HEK293 (cell line): ENCODE data around the gene KRTAP9-9.
A peak's percentile ranks its signal among the peaks of the same experiment; 100 is the strongest.
"Not testable (repeated sequence)": the region's sequence is repeated elsewhere in the genome, so short reads cannot be mapped to it uniquely, and the experiment has no call there.

Source experiments
- CTCF ChIA-PET: fragments of 350-600 bp; formaldehyde crosslinking; extraction: SDS; loops from one replicate; lab custom pipeline; 2021; ENCODE audit warnings: antibody characterized with exemption; lab: Yijun Ruan, JAX
- POLR2A ChIA-PET: fragments of 300-600 bp; formaldehyde crosslinking; extraction: SDS; loops from one replicate; lab custom pipeline; 2020; ENCODE audit warnings: antibody characterized with exemption, inconsistent platforms; lab: Yijun Ruan, JAX
- H3K27ac ChIP-seq: fragments of 200-500 bp; sonication (Bioruptor generic); 2 replicates; pipeline ENCODE4 v1.5.1; 2014; ENCODE audit warnings: low read depth, low read length, control low read depth, inconsistent platforms; ENCODE audit errors: extremely low read depth
- H3K36me3 ChIP-seq, 2 experiments: fragments of 200-500 bp in 1 of 2; sonication (Bioruptor generic) in 1 of 2; 1 replicate in 1 of 2; 2 replicates in 1 of 2; pipeline ENCODE4 v1.5.1; 2014 to 2017; ENCODE audit warnings: inconsistent platforms in 2 of 2, low read length in 2 of 2; ENCODE audit not compliant: control insufficient read depth in 2 of 2, insufficient read depth in 1 of 2
- H3K4me1 ChIP-seq: fragments of 200-500 bp; sonication (Bioruptor generic); 2 replicates; pipeline ENCODE4 v1.5.1; 2014; ENCODE audit warnings: mild to moderate bottlenecking, low read length, inconsistent platforms; ENCODE audit not compliant: control insufficient read depth, insufficient read depth
- H3K4me3 ChIP-seq: 2 replicates; pipeline ENCODE4 v1.5.1; 2011; ENCODE audit warnings: low read depth, mild to moderate bottlenecking, control low read depth, low read length, moderate library complexity
- H3K9me3 ChIP-seq: fragments of 200-500 bp; sonication (Bioruptor generic); 2 replicates; pipeline ENCODE4 v1.5.1; 2014; ENCODE audit warnings: low read depth, low read length, inconsistent platforms; ENCODE audit not compliant: control insufficient read depth, insufficient read depth
- KLF9 ChIP-seq: fragments of 450-650 bp; formaldehyde crosslinking; IDR thresholded peaks from 2 replicates; pipeline ENCODE4 v1.5.1; 2016; ENCODE audit warnings: missing biosample characterization, missing genetic modification characterization, low read depth
- PRDM1 ChIP-seq: fragments of 450-650 bp; formaldehyde crosslinking; IDR thresholded peaks from 2 replicates; pipeline ENCODE4; 2016; ENCODE audit warnings: missing biosample characterization, missing genetic modification characterization
- SCRT1 ChIP-seq: fragments of 450-650 bp; formaldehyde crosslinking; IDR thresholded peaks from 2 replicates; pipeline ENCODE4 v1.5.1; 2016; ENCODE audit warnings: missing biosample characterization, missing genetic modification characterization, borderline replicate concordance
- SCRT2 ChIP-seq: fragments of 450-650 bp; formaldehyde crosslinking; IDR thresholded peaks from 2 replicates; pipeline ENCODE4 v1.5.1; 2016; ENCODE audit warnings: missing biosample characterization, missing genetic modification characterization
- ZIC2 ChIP-seq: fragments of 450-650 bp; formaldehyde crosslinking; IDR thresholded peaks from 2 replicates; pipeline ENCODE4 v1.5.1; 2016; ENCODE audit warnings: missing biosample characterization, missing genetic modification characterization
- ZNF114 ChIP-seq: fragments of 450-650 bp; formaldehyde crosslinking; IDR thresholded peaks from 2 replicates; pipeline ENCODE4 v1.5.0; 2017; ENCODE audit warnings: missing biosample characterization, missing genetic modification characterization
- ZNF366 ChIP-seq: fragments of 450-650 bp; formaldehyde crosslinking; conservative IDR thresholded peaks from 2 replicates; pipeline ENCODE4 v1.5.1; 2016; ENCODE audit warnings: missing biosample characterization, missing genetic modification characterization
- ZNF394 ChIP-seq: fragments of 450-650 bp; formaldehyde crosslinking; IDR thresholded peaks from 2 replicates; pipeline ENCODE4 v1.5.1; 2016; ENCODE audit warnings: missing biosample characterization, missing genetic modification characterization, mild to moderate bottlenecking, moderate library complexity, borderline replicate concordance
- ZNF777 ChIP-seq: fragments of 450-650 bp; formaldehyde crosslinking; IDR thresholded peaks from 2 replicates; pipeline ENCODE4 v1.5.1; 2017; ENCODE audit warnings: missing biosample characterization, missing genetic modification characterization, borderline replicate concordance
- ZNF843 ChIP-seq: fragments of 450-650 bp; formaldehyde crosslinking; IDR thresholded peaks from 2 replicates; pipeline ENCODE4 v1.5.1; 2016; ENCODE audit warnings: missing biosample characterization, missing genetic modification characterization
- TF ChIP-seq, protein P1 (sequence below): fragments of 450-650 bp; formaldehyde crosslinking; IDR thresholded peaks from 2 replicates; pipeline ENCODE4 v1.5.1; 2016; ENCODE audit warnings: missing biosample characterization, missing genetic modification characterization, low read depth

Gene KRTAP9-9

DNA sequence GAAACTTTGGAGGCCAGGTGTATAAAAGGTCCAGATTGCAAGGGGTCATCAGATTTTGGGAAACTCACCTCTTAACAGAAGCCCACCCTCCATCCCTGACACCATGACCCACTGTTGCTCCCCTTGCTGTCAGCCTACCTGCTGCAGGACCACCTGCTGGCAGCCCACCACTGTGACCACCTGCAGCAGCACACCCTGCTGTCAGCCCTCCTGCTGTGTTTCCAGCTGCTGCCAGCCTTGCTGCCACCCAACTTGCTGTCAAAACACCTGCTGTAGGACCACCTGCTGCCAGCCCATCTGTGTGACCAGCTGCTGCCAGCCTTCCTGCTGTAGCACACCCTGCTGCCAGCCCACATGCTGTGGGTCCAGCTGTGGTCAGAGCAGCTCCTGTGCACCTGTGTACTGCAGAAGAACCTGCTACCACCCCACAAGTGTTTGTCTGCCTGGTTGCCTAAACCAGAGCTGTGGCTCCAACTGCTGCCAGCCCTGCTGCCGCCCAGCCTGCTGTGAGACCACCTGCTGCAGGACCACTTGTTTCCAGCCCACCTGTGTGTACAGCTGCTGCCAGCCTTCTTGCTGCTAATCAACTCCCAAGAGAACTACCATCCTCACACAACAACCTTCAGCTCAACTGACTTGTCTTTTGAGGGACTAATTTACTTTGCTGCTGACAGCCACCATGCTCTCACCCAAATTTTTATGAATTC is 22.6 kb upstream of the KRTAP9-9 start, which contains the start of gene KRTAP9-3:
Gene KRTAP9-3 (plus strand): TSS at position 51 of the 707 bp plus-strand sequence. CDS start 53 bp downstream, at position 104.
- POLR2A ChIA-PET, result not testable (repeated sequence)
- CTCF ChIA-PET, result interaction anchor here (0.8 kb wide), 1 partner anchor 317 kb away, joined by 4 read pairs; no protein-coding TSS in a partner anchor

DNA sequence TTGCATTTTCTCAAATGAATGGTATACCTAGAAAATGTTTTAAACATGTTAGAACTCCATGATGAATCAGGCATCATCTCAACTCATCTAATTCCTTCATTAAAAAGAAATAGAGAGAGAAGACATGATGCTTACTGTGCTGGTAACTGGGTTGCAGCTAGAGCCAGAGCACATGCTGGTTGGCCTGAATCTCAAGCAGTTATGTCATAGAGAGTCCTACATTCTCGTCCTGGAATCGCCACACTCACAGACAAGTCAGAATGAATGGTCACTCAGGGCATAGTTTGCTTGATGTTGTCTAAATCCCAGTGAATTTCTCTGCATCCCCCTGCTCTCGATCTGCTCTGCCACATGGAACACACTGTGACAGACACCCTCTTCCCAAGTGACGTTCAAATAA is 18.1 kb upstream of the KRTAP9-9 start:
- H3K36me3 ChIP-seq, H3K4me3 ChIP-seq, H3K4me1 ChIP-seq, H3K9me3 ChIP-seq, H3K27ac ChIP-seq, POLR2A ChIA-PET, CTCF ChIA-PET: not testable (repeated sequence)

More for the DNA sequence above, 22.6 kb upstream of the KRTAP9-9 start, which contains the start of gene KRTAP9-3:
- peak; percentile 73 for TF ChIP-seq ZIC2 (tag by site-specific recombination)
- 0 out of 2 replicates have a peak, but pooled peaks have one; percentile 66 for TF ChIP-seq SCRT1 (tag by site-specific recombination)
- TF ChIP-seq SCRT2 (tag by site-specific recombination), result peak; percentile 65
- H3K4me1 ChIP-seq, H3K27ac ChIP-seq, H3K9me3 ChIP-seq, H3K4me3 ChIP-seq, H3K36me3 ChIP-seq: not testable (repeated sequence)

DNA sequence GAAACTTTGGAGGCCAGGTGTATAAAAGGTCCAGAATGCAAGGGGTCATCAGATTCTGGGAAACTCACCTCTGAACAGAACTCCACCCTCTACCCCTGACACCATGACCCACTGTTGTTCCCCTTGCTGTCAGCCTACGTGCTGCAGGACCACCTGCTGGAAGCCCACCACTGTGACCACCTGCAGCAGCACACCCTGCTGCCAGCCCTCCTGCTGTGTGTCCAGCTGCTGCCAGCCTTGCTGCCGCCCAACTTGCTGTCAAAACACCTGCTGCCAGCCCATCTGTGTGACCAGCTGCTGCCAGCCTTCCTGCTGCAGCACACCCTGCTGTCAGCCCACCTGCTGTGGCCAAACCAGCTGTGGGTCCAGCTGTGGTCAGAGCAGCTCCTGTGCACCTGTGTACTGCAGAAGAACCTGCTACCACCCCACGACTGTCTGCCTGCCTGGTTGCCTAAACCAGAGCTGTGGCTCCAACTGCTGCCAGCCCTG is 17.2 kb upstream of the KRTAP9-9 start, which contains the start of gene KRTAP9-8:
Gene KRTAP9-8 (plus strand): TSS at position 51 of the 489 bp plus-strand sequence. CDS start 53 bp downstream, at position 104.
- POLR2A ChIA-PET, H3K4me1 ChIP-seq, H3K9me3 ChIP-seq, H3K4me3 ChIP-seq, CTCF ChIA-PET, H3K36me3 ChIP-seq, H3K27ac ChIP-seq: not testable (repeated sequence)
- peak; percentile 94 for TF ChIP-seq ZIC2 (tag by site-specific recombination)

DNA sequence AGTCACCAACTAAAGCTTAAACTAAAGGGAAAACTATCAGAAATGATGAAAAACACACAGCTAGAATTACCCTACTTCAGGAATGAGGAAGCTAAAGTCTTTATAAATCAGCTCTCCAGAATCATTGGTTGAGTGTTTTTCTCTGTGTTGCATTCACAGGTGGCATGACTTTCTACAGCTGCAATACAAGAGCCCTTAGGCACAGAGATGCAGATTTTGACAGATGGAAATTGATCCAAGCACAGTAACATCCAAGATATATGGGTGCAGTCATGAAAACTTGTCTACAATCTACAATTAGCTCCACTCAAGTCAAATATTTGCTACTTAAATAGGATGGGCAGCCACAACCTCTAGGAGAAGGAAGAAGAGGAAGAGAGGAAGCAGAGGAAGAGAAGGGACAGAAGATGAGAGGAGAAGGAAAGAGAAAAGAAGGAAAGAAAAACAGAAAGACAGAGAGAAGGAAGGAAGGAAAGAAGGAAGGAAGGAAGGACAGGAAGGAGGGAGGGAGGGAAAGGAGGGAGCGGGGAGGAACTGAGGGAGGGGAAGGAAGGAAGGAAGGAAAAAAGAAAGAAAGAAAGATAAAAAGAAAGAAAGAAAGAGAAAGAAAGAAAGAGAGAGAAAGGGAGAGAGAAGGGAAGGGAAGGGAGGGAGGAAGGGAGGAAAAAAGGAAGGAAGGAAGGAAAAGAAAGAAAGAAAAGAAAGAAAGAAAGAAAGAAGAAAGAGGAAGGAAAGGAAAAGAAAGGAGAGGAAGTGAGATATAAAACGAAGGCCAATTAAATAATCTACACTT is 8.0 kb upstream of the KRTAP9-9 start:
- H3K4me3 ChIP-seq, POLR2A ChIA-PET, H3K9me3 ChIP-seq: not testable (repeated sequence)
- peak; percentile 58 for TF ChIP-seq ZNF366 (tag by site-specific recombination)
- TF ChIP-seq, all 188 proteins: peak for 1; not testable (repeated sequence) for 187
- H3K4me1 ChIP-seq, H3K36me3 ChIP-seq, H3K27ac ChIP-seq: not testable (repeated sequence)
- CTCF ChIA-PET, result interaction anchor here (0.6 to 0.7 kb wide), 2 partner anchors 333 to 678 kb away, joined by 3 to 5 read pairs; no protein-coding TSS in a partner anchor

DNA sequence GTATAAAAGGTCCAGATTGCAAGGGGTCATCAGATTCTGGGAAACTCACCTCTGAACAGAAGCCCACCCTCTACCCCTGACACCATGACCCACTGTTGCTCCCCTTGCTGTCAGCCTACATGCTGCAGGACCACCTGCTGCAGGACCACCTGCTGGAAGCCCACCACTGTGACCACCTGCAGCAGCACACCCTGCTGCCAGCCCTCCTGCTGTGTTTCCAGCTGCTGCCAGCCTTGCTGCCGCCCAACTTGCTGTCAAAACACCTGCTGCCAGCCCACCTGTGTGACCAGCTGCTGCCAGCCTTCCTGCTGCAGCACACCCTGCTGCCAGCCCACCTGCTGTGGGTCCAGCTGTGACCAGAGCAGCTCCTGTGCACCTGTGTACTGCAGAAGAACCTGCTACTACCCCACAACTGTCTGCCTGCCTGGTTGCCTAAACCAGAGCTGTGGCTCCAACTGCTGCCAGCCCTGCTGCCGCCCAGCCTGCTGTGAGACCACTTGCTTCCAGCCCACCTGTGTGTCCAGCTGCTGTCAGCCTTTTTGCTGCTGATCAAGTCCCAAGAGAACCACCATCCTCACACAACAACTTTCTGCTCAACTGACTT is 5.4 kb upstream of the KRTAP9-9 start, which contains the start of gene KRTAP9-4:
Gene KRTAP9-4 (plus strand): TSS at position 51 of the 604 bp plus-strand sequence. CDS start 34 bp downstream, at position 85.
- POLR2A ChIA-PET, result not testable (repeated sequence)
- TF ChIP-seq ZIC2 (tag by site-specific recombination), result peak; percentile 73
- TF ChIP-seq SCRT1 (tag by site-specific recombination), result peak; percentile 56; the same call in 1 of the 2 replicates
- TF ChIP-seq, all 188 proteins: peak for 2; not testable (repeated sequence) for 186
- H3K27ac ChIP-seq, H3K4me1 ChIP-seq, H3K36me3 ChIP-seq, H3K9me3 ChIP-seq, H3K4me3 ChIP-seq: not testable (repeated sequence)
- CTCF ChIA-PET, result interaction anchor here (0.6 kb wide), 1 partner anchor 300 kb away, joined by 4 read pairs; no protein-coding TSS in a partner anchor

DNA sequence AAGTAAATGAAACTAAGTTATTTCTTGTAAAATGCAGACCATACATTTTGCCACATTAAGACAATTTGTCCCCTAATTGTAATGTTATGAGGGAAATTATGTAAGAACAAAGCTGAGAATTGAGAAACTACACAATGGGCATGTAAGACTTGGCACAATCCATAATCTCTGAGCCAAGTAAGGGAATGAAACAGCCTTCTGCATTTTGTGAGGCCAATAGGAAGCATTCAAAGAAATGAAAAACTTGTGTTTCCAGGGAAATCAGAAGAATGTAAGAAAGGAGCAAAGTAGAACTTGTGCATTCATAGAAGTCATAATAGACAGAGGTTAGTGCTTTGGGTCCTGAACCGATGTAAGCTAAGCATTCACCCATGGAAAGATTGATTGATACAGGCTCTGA is 3.9 kb upstream of the KRTAP9-9 start:
- Histone ChIP-seq H3K27ac (no peak overlapping the region), H3K4me1 (no peaks in the 10 kb centered on the region), H3K9me3 (no peaks in the 10 kb centered on the region), H3K4me3 (no peak overlapping the region), H3K36me3 (no peaks in the 10 kb centered on the region)
- ChIA-PET CTCF (interaction anchor here (0.6 kb wide), 1 partner anchor 258 kb away, joined by 3 read pairs; no protein-coding TSS in a partner anchor), POLR2A (no interaction called here)
- TF ChIP-seq ZNF114 (tag by site-specific recombination) (no peak), KLF9 (tag by site-specific recombination) (no peak), PRDM1 (no peak), ZNF394 (tag by site-specific recombination) (no peak), ZNF843 (tag by site-specific recombination) (no peak), ZNF777 (tag by site-specific recombination) (no peak)
- TF ChIP-seq, protein P1, sequence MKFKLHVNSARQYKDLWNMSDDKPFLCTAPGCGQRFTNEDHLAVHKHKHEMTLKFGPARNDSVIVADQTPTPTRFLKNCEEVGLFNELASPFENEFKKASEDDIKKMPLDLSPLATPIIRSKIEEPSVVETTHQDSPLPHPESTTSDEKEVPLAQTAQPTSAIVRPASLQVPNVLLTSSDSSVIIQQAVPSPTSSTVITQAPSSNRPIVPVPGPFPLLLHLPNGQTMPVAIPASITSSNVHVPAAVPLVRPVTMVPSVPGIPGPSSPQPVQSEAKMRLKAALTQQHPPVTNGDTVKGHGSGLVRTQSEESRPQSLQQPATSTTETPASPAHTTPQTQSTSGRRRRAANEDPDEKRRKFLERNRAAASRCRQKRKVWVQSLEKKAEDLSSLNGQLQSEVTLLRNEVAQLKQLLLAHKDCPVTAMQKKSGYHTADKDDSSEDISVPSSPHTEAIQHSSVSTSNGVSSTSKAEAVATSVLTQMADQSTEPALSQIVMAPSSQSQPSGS (tag by site-specific recombination), result no peak
